Left cardiac atrium (tissue), 4 donors: ENCODE measurements around the gene FAM83G. TPM values are rescaled to one million over a fixed set of nuclear protein-coding genes. Genes with fewer than 3 reads are reported as not detected.

Source experiments
- ATAC-seq, 2 donors: fragments of 200-7000 bp; cut with Tn5 transposase; one replicate each; pipeline ENCODE4 v1.9.1; 2020; ENCODE audit warnings: mild to moderate bottlenecking in 2 of 2, moderate library complexity in 2 of 2
- DNase-seq: peaks from one replicate; pipeline ENCODE4 v3.0.0-alpha.2; 2020
- intact Hi-C, 2 donors: fragments of 100-400 bp; cut with DNase I; formaldehyde crosslinking; loops; one replicate each; pipeline versions ENCODE4 v1.14.1 to v1.15.1; 2022 to 2023
- total RNA-seq, 2 donors: library from RNA; stranded (reverse); fragmentation: NEBNext Ultra II Directional; extraction: Animal tissue kit (Norgen Biotek cat#: 25700); gene quantifications; one replicate each; pipeline ENCODE4 v1.2.1, GENCODE V29; 2021
- donor health status: DM: no; HTN: yes; CAD: no.
- donor health status: DM: no; HTN: yes; CAD: no; lungs with severe emphysema.
- donor health status: DM: yes; HTN: yes; CAD: no.
- donor health status: Dilated cardiomyopathy.

The FAM83G gene
- total RNA-seq, 2 donors from 2014 or later, result 23.3 to 24.8 TPM

- DNase-seq, result no peak
- intact Hi-C loops, result no loop called here
- no peak for ATAC-seq
Observed at GRCh38 chr17:18994631-18995030, 9.9 kb downstream of the FAM83G start.

DNA sequence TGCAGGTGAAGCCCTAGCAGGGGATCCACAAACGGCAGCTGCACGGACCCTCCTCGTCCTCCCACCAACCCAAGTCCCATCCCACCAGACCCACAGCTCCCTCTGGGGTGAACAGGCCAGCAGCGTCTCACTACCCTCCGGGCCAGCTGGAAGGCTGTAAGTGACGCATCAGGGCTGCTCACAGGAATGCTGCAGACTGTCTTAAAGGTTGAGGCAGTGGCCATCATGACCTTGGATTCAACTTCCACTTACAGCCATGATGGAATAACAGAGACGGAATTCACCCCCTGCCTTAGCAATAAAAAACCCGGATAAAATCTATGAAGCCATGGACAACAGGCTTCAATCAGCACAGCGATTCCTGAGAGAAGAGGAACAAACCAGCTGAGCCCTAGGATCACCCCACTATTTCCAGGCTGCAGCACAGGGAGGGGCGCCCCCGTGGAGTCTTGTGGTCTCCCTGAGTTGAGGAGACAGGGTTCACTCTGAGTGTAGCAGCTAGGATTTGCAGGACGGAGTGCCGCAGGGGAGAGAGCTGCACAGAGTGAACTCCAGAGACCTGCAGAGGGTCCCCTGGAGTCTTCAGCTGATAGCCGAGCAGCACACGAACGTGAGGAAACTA lies 10.5 kb downstream of the FAM83G start:
- intact Hi-C loops, result no loop called here
- no peak for ATAC-seq
- no peak for DNase-seq

- intact Hi-C loops, result no loop called here
- ATAC-seq (no peak), DNase-seq (no peak)
Observed at GRCh38 chr17:18992454-18993130, 12.0 kb downstream of the FAM83G start.

GRCh38 chr17:18991531-18992315 lies 12.8 kb downstream of the FAM83G start:
- ATAC-seq, result no peak
- DNase-seq, result no peak
- intact Hi-C loops, result no loop called here

DNA sequence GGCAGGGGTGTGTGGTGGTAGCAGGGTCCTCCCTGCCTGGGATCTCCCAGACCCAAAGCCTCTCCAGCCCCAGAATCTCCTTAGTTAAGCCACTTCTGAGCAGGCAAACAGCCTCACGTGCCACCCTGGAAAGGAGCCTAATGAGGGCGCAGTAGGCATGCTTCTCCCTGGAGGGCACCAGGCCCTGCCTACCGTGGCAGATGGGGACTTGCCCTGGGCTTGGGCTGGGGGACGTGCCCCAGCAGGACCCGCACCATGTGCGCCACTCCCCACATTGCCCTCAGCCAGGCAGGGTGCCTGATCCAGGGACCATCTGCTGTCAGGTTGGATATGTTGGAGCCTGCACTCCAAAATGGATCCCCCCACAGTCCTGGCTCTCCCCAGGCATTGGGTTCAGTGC lies 14.2 kb downstream of the FAM83G start:
- intact Hi-C loops, result no loop called here
- ATAC-seq, result no peak
- DNase-seq, result no peak

GRCh38 chr17:18988546-18989173 lies 15.9 kb downstream of the FAM83G start:
- no peak for DNase-seq
- intact Hi-C loops, result no loop called here
- peak; percentile 14 to 34 for ATAC-seq

- intact Hi-C loops, result no loop called here
- ATAC-seq (no peak), DNase-seq (no peak)
Observed at GRCh38 chr17:18987862-18988545, 16.6 kb downstream of the FAM83G start.

- no peak for DNase-seq
- peak in 1 of 2 donors; percentile 15 for ATAC-seq
- intact Hi-C loops, result no loop called here
Observed at GRCh38 chr17:18987230-18987610, 17.3 kb downstream of the FAM83G start.

DNA sequence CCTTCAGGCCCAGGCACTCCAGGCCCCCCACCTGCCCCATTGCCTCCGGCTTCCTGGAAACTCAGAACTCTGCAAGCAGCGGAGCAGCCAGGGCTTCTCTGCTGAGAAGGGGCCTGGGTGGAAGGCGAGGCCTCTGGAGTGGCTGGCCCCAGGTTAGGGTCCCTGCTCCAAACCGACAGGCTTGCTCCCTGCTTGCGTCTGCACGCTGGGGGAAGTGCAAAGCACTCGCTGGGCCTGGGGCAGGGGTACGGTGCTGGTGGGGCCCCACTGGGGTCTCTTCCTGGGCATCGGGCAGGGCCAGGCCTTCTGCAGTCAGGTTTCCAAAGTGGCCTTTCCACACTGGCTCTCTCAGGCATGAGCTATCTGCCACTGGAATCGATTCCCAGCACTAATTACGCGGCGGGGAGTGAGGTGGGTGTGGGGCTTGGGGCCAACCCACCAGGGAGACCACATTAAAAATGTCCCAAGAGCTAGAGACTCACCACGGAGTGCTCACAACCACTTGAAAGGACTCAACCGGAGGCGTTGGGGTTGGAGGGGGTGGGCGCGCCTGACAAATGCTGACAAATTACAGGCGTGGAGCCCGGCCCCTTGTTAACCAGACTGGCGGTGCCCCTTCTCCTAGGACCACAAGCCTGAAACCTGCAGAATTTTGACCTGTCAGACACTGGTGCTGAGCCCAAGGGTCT lies 17.9 kb downstream of the FAM83G start:
- DNase-seq (no peak), ATAC-seq (no peak)
- intact Hi-C loops, result no loop called here

DNA sequence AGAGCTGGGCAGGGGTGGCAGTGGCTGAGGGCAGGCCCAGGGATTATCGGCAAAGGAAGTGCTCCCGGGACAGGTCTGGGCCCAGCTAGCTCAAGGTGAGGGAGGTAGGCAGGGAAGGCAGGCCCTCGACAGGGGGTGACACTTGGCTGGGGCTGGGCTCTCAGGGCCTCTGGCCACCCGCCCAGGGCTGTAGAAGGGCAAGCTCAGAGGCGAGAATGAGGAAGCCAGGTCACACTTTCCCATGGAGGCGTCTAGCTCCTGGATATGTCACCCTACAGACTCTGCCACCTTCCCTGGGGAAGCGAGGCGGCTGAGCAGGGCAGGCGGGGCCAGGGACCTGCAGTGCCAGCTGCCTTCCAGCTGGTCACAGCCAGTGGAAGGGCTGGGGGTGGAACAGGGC lies 19.1 kb downstream of the FAM83G start:
- intact Hi-C loops, result no loop called here
- peak; percentile 36 to 61 for ATAC-seq
- peak; percentile 60 for DNase-seq

DNA sequence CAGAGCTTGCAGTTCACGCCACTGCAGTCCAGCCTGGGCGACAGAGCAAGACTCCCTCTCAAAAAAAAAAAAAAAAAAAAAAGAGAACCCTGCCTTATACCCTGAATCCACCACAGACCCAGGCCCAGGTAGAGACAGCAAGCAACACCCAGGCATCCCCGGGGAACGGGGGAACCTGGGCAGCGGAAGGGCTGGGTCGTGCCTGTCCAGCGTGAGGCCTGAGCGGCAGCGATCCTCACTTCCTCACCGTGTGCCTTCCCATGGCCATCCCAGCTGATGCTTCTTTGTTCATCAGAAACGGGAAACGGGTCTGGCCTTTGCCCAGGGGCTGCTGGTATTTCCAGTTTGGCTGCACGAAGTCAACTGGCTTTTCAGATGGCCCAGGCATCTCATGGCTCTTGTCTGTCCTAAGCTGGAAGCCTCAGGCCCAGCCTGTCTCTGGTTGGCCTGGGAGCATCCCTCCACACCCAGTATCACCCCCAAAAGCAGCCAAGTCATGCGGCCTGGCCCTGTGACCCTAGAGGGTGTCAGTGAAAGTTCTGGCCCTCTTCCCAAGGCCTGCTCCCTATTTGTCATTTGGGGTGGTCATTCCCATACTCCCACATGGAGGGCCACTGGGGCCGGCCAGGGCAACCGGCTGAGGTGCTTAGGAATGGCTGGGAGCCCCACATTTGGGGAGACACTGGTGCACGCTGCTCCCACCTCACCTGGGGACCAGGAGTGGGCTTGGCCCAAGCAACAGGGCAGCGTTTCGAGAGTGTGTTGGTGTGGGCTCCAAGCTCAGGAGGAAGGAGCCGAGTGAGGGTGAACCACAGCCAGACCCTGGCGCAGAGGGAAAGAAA lies 20.1 kb downstream of the FAM83G start:
- intact Hi-C loops, result no loop called here
- DNase-seq, result no peak

GRCh38 chr17:18981642-18982424 lies 22.7 kb downstream of the FAM83G start:
- ATAC-seq, result peak in 1 of 2 donors; percentile 24
- no peak for DNase-seq
- intact Hi-C loops, result no loop called here

More for the DNA sequence above, 20.1 kb downstream of the FAM83G start:
- no peak for ATAC-seq

DNA sequence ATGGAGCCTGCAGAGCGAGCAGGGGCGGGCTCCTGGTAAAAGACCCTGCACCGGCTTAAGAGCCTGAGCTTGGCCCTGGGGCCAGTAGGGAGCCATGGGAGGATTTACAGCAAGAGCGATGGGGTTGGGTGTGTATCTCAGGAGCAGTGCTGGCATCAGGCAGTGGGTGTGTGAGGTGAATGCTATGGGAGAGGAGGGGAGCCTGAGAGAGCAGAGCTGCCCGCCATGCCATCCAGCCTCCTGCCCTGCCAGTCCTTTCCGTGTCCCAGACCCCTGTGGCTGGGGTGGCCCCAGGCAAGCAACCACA lies 23.3 kb downstream of the FAM83G start:
- DNase-seq (no peak), ATAC-seq (no peak)
- intact Hi-C loops, result no loop called here

- ATAC-seq (no peak), DNase-seq (no peak)
- intact Hi-C loops, result no loop called here
Observed at GRCh38 chr17:18980682-18981334, 23.8 kb downstream of the FAM83G start.

DNA sequence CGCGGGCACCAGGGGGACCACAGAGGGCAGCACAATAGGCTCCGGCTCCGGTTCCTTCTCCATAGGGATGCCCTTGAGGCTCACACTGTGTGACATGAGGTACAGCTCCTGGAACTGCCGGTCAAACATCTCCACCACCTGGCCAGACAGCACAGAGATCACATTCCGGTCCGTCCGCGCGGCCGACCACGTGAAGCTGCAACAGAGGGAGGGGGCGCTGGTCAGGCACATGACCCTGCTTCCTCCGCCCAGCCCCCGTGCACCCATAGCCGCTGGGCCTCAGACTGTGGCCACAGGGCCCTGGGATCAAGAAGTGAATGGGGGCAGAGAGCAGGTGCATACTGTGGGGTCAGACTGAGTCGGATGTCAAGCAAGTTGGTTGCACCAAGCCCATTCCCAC lies 25.9 kb downstream of the FAM83G start:
- ATAC-seq (no peak), DNase-seq (no peak)
- intact Hi-C loops, result no loop called here

GRCh38 chr17:18978050-18978449 lies 26.5 kb downstream of the FAM83G start:
- DNase-seq (no peak), ATAC-seq (no peak)
- intact Hi-C loops, result no loop called here

- DNase-seq (no peak), ATAC-seq (no peak)
- intact Hi-C loops, result no loop called here
Observed at GRCh38 chr17:18977646-18978045, 26.9 kb downstream of the FAM83G start.
